ENCODE measurements around the gene PLXNA3.

The PLXNA3 gene

GRCh38 chrX:154417157-154417556 is 40.9 kb upstream of the PLXNA3 start:
- Histone ChIP-seq H3K9me3 (replicated peaks; ENCODE audit: insufficient read depth, low read length) (no peaks in the 10 kb centered on the region), H4K20me1 (ENCODE audit: insufficient read depth, low read length) (no peaks in the 10 kb centered on the region), H3K27me3 (replicated peaks; ENCODE audit: insufficient read depth, low read length) (no peaks in the 10 kb centered on the region), H3K36me3 (replicated peaks; ENCODE audit: insufficient read depth, low read length) (no peaks in the 10 kb centered on the region), H3K4me1 (ENCODE audit: low read length) (peaks cover 6% of the 10 kb centered on the region; the same call in 1 of the 2 replicates), H3K4me3 (ENCODE audit: low read length) (no peak overlapping the region), H3K9ac (ENCODE audit: low read length) (no peak overlapping the region), H2AFZ (ENCODE audit: low read length) (no peak overlapping the region), H3K27ac (ENCODE audit: low read length) (no peak overlapping the region), H3K79me2 (ENCODE audit: low read length) (peaks cover 2% of the 10 kb centered on the region; the same call in 1 of the 2 replicates), H3K9me2 (replicated peaks; ENCODE audit: insufficient read depth, low read length) (no peaks in the 10 kb centered on the region), H3K4me2 (ENCODE audit: low read depth, low read length) (no peak overlapping the region), H3F3A (ENCODE audit: insufficient read depth, low read length) (peaks cover 3% of the 10 kb centered on the region; the same call in 1 of the 2 replicates)
- no peak for DNase-seq
- TF ChIP-seq EZH2 (optimal IDR thresholded peaks at IDR 0.05; ENCODE audit: low read depth, low read length) (no peak), EZH2phosphoT487 (IDR thresholded peaks at IDR 0.05; ENCODE audit: low read length) (no peak)
- TF ChIP-seq, protein P1, sequence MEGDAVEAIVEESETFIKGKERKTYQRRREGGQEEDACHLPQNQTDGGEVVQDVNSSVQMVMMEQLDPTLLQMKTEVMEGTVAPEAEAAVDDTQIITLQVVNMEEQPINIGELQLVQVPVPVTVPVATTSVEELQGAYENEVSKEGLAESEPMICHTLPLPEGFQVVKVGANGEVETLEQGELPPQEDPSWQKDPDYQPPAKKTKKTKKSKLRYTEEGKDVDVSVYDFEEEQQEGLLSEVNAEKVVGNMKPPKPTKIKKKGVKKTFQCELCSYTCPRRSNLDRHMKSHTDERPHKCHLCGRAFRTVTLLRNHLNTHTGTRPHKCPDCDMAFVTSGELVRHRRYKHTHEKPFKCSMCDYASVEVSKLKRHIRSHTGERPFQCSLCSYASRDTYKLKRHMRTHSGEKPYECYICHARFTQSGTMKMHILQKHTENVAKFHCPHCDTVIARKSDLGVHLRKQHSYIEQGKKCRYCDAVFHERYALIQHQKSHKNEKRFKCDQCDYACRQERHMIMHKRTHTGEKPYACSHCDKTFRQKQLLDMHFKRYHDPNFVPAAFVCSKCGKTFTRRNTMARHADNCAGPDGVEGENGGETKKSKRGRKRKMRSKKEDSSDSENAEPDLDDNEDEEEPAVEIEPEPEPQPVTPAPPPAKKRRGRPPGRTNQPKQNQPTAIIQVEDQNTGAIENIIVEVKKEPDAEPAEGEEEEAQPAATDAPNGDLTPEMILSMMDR (IDR thresholded peaks at IDR 0.05; ENCODE audit: low read length), result no peak

DNA sequence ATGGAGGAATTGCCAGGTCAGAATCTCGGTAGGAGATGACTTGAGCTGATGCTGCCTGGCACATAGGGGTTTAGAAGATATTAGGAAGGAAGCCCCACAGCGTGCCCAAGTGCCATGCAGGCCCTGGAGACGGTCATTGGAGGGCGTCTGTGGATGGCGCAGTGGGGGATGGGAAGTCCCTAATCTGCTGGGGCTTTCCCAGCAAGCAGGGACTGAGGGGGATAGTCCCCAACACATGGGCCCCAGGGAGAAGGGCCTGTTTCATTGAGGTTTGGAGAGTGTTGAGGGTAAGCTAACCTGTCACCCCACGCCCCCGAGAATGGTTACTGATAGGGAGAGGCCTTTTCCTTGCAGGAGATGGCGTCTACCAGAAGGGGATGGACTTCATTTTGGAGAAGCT is 38.9 kb upstream of the PLXNA3 start:
- no peak overlapping the region for H3K4me3 ChIP-seq (ENCODE audit: low read length)
- TF ChIP-seq EZH2 (optimal IDR thresholded peaks at IDR 0.05; ENCODE audit: low read depth, low read length) (no peak), EZH2phosphoT487 (IDR thresholded peaks at IDR 0.05; ENCODE audit: low read length) (no peak)
- TF ChIP-seq, protein P1 (IDR thresholded peaks at IDR 0.05; ENCODE audit: low read length), result no peak
- H3K27me3 ChIP-seq (replicated peaks; ENCODE audit: insufficient read depth, low read length), result no peaks in the 10 kb centered on the region
- no peaks in the 10 kb centered on the region for H3K4me1 ChIP-seq (ENCODE audit: low read length)
- no peak overlapping the region for H2AFZ ChIP-seq (ENCODE audit: low read length)
- H3K9me3 ChIP-seq (replicated peaks; ENCODE audit: insufficient read depth, low read length), result no peaks in the 10 kb centered on the region
- H4K20me1 ChIP-seq (ENCODE audit: insufficient read depth, low read length), result no peaks in the 10 kb centered on the region
- no peak for DNase-seq
- H3F3A ChIP-seq (ENCODE audit: insufficient read depth, low read length), result no peaks in the 10 kb centered on the region
- no peak overlapping the region for H3K9ac ChIP-seq (ENCODE audit: low read length)
- H3K79me2 ChIP-seq (ENCODE audit: low read length), result no peaks in the 10 kb centered on the region
- no peaks in the 10 kb centered on the region for H3K36me3 ChIP-seq (replicated peaks; ENCODE audit: insufficient read depth, low read length)
- no peak overlapping the region for H3K27ac ChIP-seq (ENCODE audit: low read length)
- H3K9me2 ChIP-seq (replicated peaks; ENCODE audit: insufficient read depth, low read length), result no peaks in the 10 kb centered on the region
- H3K4me2 ChIP-seq (ENCODE audit: low read depth, low read length), result no peak overlapping the region

DNA sequence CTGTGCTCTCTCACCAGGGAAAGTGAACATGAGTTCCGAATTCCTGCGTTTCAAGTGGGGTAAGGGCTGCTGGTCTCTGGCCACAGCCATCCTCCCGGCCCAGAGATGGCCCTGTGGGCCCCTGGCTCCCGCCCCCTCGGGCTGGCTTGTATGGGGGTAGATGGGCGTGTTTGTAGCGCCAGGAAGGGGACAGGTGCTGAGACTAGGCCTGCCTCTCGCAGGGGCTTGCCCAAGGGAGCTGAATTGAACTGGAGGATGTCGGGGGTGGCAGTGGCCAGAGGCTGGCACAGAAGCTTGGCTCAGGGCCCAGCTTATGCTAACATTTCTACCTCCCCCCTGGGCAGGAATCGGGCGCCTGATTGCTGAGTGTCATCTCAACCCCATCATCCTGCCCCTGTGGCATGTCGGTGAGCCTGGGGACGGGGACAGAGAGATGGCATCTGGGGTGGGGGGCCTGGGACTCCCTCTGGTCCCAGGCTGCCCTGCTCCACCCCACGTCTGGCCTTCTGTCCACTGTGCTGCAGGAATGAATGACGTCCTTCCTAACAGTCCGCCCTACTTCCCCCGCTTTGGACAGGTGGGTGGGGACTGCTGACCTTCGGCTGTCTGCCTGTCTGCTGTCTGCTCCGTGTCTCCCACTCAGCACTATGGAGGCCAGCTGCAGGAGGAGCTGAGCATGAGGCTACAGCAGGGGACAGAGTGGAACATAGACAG is 38.2 kb upstream of the PLXNA3 start:
- Histone ChIP-seq H3F3A (ENCODE audit: insufficient read depth, low read length) (no peaks in the 10 kb centered on the region), H3K9ac (ENCODE audit: low read length) (no peak overlapping the region), H3K9me2 (replicated peaks; ENCODE audit: insufficient read depth, low read length) (no peaks in the 10 kb centered on the region), H3K9me3 (replicated peaks; ENCODE audit: insufficient read depth, low read length) (no peaks in the 10 kb centered on the region), H2AFZ (ENCODE audit: low read length) (no peak overlapping the region), H3K36me3 (replicated peaks; ENCODE audit: insufficient read depth, low read length) (no peaks in the 10 kb centered on the region), H3K4me3 (ENCODE audit: low read length) (no peak overlapping the region), H4K20me1 (ENCODE audit: insufficient read depth, low read length) (no peaks in the 10 kb centered on the region), H3K4me2 (ENCODE audit: low read depth, low read length) (no peak overlapping the region), H3K27me3 (replicated peaks; ENCODE audit: insufficient read depth, low read length) (no peaks in the 10 kb centered on the region), H3K79me2 (ENCODE audit: low read length) (no peaks in the 10 kb centered on the region), H3K27ac (ENCODE audit: low read length) (no peak overlapping the region), H3K4me1 (ENCODE audit: low read length) (no peaks in the 10 kb centered on the region)
- TF ChIP-seq EZH2phosphoT487 (IDR thresholded peaks at IDR 0.05; ENCODE audit: low read length) (no peak), EZH2 (optimal IDR thresholded peaks at IDR 0.05; ENCODE audit: low read depth, low read length) (no peak)
- TF ChIP-seq, protein P1 (IDR thresholded peaks at IDR 0.05; ENCODE audit: low read length), result no peak
- DNase-seq, result no peak
